Caco-2 (cell line): ENCODE measurements around the gene ASMT. TPM values are rescaled to one million over a fixed set of nuclear protein-coding genes. Genes with fewer than 3 reads are reported as not detected.

Experiments
- BruUV-seq: library from RNA; stranded (reverse); fragments of 400-500 nt; replicated peaks from 2 replicates; lab custom pipeline; 2021; lab: Mats Ljungman, UMichigan
- CTCF ChIA-PET: fragments of 300-600 bp; sonication (Branson Sonifier 250); formaldehyde crosslinking; loops from one replicate; lab custom pipeline; 2022; ENCODE audit warnings: antibody characterized with exemption; lab: Charles Lee
- POLR2A ChIA-PET: fragments of 300-600 bp; sonication (Branson Sonifier 250); formaldehyde crosslinking; loops from one replicate; lab custom pipeline; 2022; ENCODE audit warnings: antibody characterized with exemption; lab: Charles Lee
- DNase-seq, 2 experiments: peaks; one replicate each; pipeline versions ENCODE4 v3.0.0 to v3.0.0-alpha.2; 2020 to 2022
- H3K27me3 ChIP-seq: replicated peaks from 2 replicates; pipeline ENCODE4 v1.6.0; 2011; ENCODE audit warnings: low read length; ENCODE audit not compliant: control insufficient read depth, insufficient read depth
- H3K36me3 ChIP-seq: 2 replicates; pipeline ENCODE4 v1.5.1; 2011; ENCODE audit warnings: low read length; ENCODE audit not compliant: control insufficient read depth, insufficient read depth
- H3K4me1 ChIP-seq: fragments of 250-450 bp; sonication (Bioruptor Pico); 2 replicates; pipeline ENCODE4 v1.5.1; 2020; ENCODE audit warnings: mild to moderate bottlenecking
- H3K4me3 ChIP-seq: 2 replicates; pipeline ENCODE4 v1.5.1; 2011; ENCODE audit warnings: low read depth, mild to moderate bottlenecking, control low read depth, low read length
- H3K9me3 ChIP-seq: fragments of 250-450 bp; sonication (Bioruptor Pico); 2 replicates; pipeline ENCODE4 v1.5.1; 2020; ENCODE audit warnings: mild to moderate bottlenecking, moderate library complexity
- H3K27ac Mint-ChIP-seq: one replicate; pipeline ENCODE4 v1.8.0; 2022; ENCODE audit warnings: mixed read lengths; ENCODE audit not compliant: unreplicated experiment
- H3K27me3 Mint-ChIP-seq: one replicate; pipeline ENCODE4 v1.8.0; 2022; ENCODE audit warnings: mixed read lengths; ENCODE audit not compliant: insufficient read depth, unreplicated experiment
- H3K36me3 Mint-ChIP-seq: one replicate; pipeline ENCODE4 v1.8.0; 2022; ENCODE audit warnings: mild to moderate bottlenecking, mixed read lengths; ENCODE audit not compliant: insufficient read depth, unreplicated experiment
- H3K4me1 Mint-ChIP-seq: one replicate; pipeline ENCODE4 v1.8.0; 2022; ENCODE audit warnings: low read depth, mixed read lengths; ENCODE audit not compliant: unreplicated experiment
- H3K4me3 Mint-ChIP-seq: one replicate; pipeline ENCODE4 v1.8.0; 2022; ENCODE audit warnings: mild to moderate bottlenecking, moderate library complexity, mixed read lengths; ENCODE audit not compliant: unreplicated experiment
- H3K9me3 Mint-ChIP-seq: one replicate; pipeline ENCODE4 v1.8.0; 2022; ENCODE audit warnings: mixed read lengths; ENCODE audit not compliant: unreplicated experiment
- intact Hi-C: fragments of 100-400 bp; cut with micrococcal nuclease; formaldehyde crosslinking; loops from one replicate; pipeline ENCODE4 v1.10.0; 2022; ENCODE audit not compliant: unreplicated experiment
- total RNA-seq: library from RNA; stranded (reverse); gene quantifications from 2 replicates; pipeline ENCODE4 v1.2.3, GENCODE V29; 2022
- TF ChIP-seq, protein P1 (sequence below), 2 experiments: fragments of 200-600 bp in 1 of 2; IDR thresholded peaks; 1 replicate in 1 of 2; 2 replicates in 1 of 2; pipeline versions ENCODE4 v1.5.1 to v1.8.0; 2011 to 2022; ENCODE audit warnings: antibody characterized with exemption in 1 of 2, control low read depth in 1 of 2, inconsistent platforms in 1 of 2, low read depth in 1 of 2, low read length in 1 of 2, mild to moderate bottlenecking in 1 of 2, moderate library complexity in 1 of 2; ENCODE audit not compliant: insufficient read depth in 1 of 2, severe bottlenecking in 1 of 2, unreplicated experiment in 1 of 2

ASMT gene
- total RNA-seq, 1 experiment from 2014 or later, result not detected

DNA sequence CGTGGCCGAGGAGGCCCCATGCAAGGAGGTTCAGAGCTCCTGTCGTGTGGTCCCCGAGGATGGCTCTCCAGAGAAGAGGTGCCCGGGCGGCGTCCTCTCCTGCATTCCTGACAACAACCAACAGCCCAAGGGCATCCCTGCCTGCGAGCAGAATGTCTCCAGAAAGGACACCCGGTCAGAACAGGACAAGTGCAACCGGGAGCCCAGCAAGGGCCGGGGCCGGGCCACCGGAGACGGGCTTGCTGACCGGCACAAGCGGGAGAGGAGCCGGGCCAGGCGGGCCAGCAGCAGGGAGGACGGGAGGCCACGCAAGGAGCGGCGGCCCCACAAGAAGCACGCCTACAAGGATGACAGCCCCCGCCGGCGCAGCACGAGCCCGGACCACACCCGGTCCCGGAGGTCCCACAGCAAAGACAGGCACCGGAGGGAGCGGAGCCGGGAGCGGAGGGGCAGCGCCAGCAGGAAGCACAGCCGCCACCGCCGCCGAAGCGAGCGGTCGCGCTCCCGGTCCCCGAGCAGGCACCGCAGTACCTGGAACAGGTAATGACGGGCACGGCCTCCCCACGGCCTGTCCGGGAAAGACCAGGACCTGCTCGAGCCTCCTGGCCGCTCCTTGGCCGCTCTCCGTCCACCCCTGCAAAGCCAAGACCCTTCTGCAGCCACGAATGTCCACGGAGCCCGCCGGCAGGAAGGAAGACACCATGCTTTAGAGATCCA, 13.7 kb upstream of the ASMT start:
- intact Hi-C loops, result no loop called here
- H3K4me1 ChIP-seq, result no peaks in the 10 kb centered on the region
- H3K9me3 Mint-ChIP-seq, result no peaks in the 10 kb centered on the region
- H3K4me3 ChIP-seq, result no peak overlapping the region
- H3K36me3 Mint-ChIP-seq, result peaks cover 75% of the 10 kb centered on the region
- POLR2A ChIA-PET, result no interaction called here
- H3K36me3 ChIP-seq, result peaks cover 3% of the 10 kb centered on the region
- TF ChIP-seq, protein P1, sequence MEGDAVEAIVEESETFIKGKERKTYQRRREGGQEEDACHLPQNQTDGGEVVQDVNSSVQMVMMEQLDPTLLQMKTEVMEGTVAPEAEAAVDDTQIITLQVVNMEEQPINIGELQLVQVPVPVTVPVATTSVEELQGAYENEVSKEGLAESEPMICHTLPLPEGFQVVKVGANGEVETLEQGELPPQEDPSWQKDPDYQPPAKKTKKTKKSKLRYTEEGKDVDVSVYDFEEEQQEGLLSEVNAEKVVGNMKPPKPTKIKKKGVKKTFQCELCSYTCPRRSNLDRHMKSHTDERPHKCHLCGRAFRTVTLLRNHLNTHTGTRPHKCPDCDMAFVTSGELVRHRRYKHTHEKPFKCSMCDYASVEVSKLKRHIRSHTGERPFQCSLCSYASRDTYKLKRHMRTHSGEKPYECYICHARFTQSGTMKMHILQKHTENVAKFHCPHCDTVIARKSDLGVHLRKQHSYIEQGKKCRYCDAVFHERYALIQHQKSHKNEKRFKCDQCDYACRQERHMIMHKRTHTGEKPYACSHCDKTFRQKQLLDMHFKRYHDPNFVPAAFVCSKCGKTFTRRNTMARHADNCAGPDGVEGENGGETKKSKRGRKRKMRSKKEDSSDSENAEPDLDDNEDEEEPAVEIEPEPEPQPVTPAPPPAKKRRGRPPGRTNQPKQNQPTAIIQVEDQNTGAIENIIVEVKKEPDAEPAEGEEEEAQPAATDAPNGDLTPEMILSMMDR (IDR thresholded peaks at IDR 0.05; ENCODE audit: insufficient read depth in 1 of 2, low read depth in 1 of 2, low read length in 1 of 2, severe bottlenecking in 1 of 2, unreplicated experiment in 1 of 2), result no peak
- DNase-seq, result no peak
- H3K27ac Mint-ChIP-seq, result peak overlapping the region; percentile 26
- BruUV-seq, result no TSS peak
- H3K27me3 ChIP-seq, result no peaks in the 10 kb centered on the region
- no peaks in the 10 kb centered on the region for H3K27me3 Mint-ChIP-seq
- H3K9me3 ChIP-seq, result no peaks in the 10 kb centered on the region
- H3K4me1 Mint-ChIP-seq, result no peaks in the 10 kb centered on the region
- CTCF ChIA-PET, result no interaction called here
- H3K4me3 Mint-ChIP-seq, result peak overlapping the region; percentile 12

DNA sequence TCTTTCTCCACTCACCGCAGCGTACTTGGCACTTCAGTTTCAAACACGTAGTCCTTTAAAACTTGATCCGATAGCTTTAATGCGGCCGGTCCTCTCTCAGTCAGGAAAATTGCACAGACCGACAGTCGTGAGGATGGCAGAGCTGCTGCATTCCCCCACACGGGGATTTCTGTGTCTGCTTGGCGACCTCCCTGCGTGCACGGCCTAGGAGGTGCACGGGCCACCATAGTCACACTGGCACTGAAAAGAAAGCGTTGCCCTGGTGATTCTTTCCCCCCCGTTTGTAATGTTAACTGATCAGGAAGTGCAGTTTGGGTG, 13.1 kb upstream of the ASMT start:
- H3K4me1 ChIP-seq, result no peaks in the 10 kb centered on the region
- TF ChIP-seq, protein P1 (IDR thresholded peaks at IDR 0.05; ENCODE audit: insufficient read depth in 1 of 2, low read depth in 1 of 2, low read length in 1 of 2, severe bottlenecking in 1 of 2, unreplicated experiment in 1 of 2), result no peak
- CTCF ChIA-PET, result no interaction called here
- TSS peak; percentile 58 for BruUV-seq
- Mint-ChIP-seq H3K9me3 (no peaks in the 10 kb centered on the region), H3K27ac (peak overlapping the region; percentile 26), H3K36me3 (peaks cover 72% of the 10 kb centered on the region), H3K27me3 (no peaks in the 10 kb centered on the region), H3K4me1 (no peaks in the 10 kb centered on the region), H3K4me3 (peak overlapping the region; percentile 12)
- intact Hi-C loops, result no loop called here
- H3K4me3 ChIP-seq, result no peak overlapping the region
- POLR2A ChIA-PET, result no interaction called here
- H3K36me3 ChIP-seq, result peaks cover 3% of the 10 kb centered on the region
- H3K27me3 ChIP-seq, result no peaks in the 10 kb centered on the region
- no peak for DNase-seq
- no peaks in the 10 kb centered on the region for H3K9me3 ChIP-seq

DNA sequence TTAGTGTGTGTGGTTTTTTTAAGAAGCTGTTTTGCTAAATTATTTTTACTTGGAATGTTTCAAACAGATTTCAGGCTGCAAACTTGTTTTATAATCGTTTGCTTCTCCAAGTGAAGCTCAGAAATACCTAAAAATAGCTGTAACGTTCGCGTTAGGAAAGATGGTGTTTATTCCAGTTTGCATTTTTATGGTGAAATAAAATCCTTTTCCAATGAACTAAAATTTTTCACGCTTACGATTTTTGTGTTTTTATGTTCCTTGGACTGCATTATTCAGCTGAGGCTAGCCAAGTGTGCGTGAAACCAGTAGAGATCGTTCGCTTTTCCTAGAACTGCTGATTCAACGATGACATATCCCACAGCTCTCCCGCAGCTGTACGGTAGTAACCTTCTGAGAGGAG, 12.6 kb upstream of the ASMT start:
- H3K27ac Mint-ChIP-seq, result no peak overlapping the region
- BruUV-seq, result no TSS peak

More for the DNA sequence above, 12.6 kb upstream of the ASMT start:
- Histone ChIP-seq H3K36me3 (peaks cover 3% of the 10 kb centered on the region), H3K27me3 (no peaks in the 10 kb centered on the region), H3K4me3 (no peak overlapping the region), H3K4me1 (no peaks in the 10 kb centered on the region), H3K9me3 (no peaks in the 10 kb centered on the region)
- H3K4me3 Mint-ChIP-seq, result no peak overlapping the region
- TF ChIP-seq, protein P1 (IDR thresholded peaks at IDR 0.05; ENCODE audit: insufficient read depth in 1 of 2, low read depth in 1 of 2, low read length in 1 of 2, severe bottlenecking in 1 of 2, unreplicated experiment in 1 of 2), result no peak
- CTCF ChIA-PET, result no interaction called here
- H3K27me3 Mint-ChIP-seq, result no peaks in the 10 kb centered on the region
- DNase-seq, result no peak
- intact Hi-C loops, result no loop called here
- peaks cover 67% of the 10 kb centered on the region for H3K36me3 Mint-ChIP-seq
- POLR2A ChIA-PET, result no interaction called here
- H3K4me1 Mint-ChIP-seq, result no peaks in the 10 kb centered on the region
- no peaks in the 10 kb centered on the region for H3K9me3 Mint-ChIP-seq
